GM21447 (cell line): Measurements from ENCODE around the gene R3HDM4.
A peak's percentile ranks its signal among the peaks of the same experiment; 100 is the strongest.

ENCODE experiments used
- ATAC-seq: cut with Tn5 transposase; IDR thresholded peaks from one replicate; pipeline ENCODE4 v1.9.1; 2021; ENCODE audit not compliant: unreplicated experiment

R3HDM4 gene

GRCh38 chr19:947707-948539 is 34.9 kb upstream of the R3HDM4 start:
- ATAC-seq, result peak; percentile 54

GRCh38 chr19:947090-947706 is 34.2 kb upstream of the R3HDM4 start:
- peak; percentile 12 for ATAC-seq

- ATAC-seq, result no peak
These were observed 32.6 kb upstream of the R3HDM4 start for GRCh38 chr19:945401-946252.

- ATAC-seq, result no peak
These were observed 31.7 kb upstream of the R3HDM4 start for GRCh38 chr19:944663-945241.

GRCh38 chr19:944171-944567 is 31.1 kb upstream of the R3HDM4 start:
- ATAC-seq, result no peak

- no peak for ATAC-seq
These were observed 30.6 kb upstream of the R3HDM4 start for GRCh38 chr19:943551-944170.

GRCh38 chr19:942133-942645 is 29.2 kb upstream of the R3HDM4 start:
- ATAC-seq, result no peak

GRCh38 chr19:941292-942132 is 28.5 kb upstream of the R3HDM4 start:
- no peak for ATAC-seq

- ATAC-seq, result no peak
These were observed 27.7 kb upstream of the R3HDM4 start for GRCh38 chr19:940591-941291.

- ATAC-seq, result no peak
These were observed 26.9 kb upstream of the R3HDM4 start for GRCh38 chr19:939922-940321.

GRCh38 chr19:939439-939838 is 26.4 kb upstream of the R3HDM4 start:
- no peak for ATAC-seq

GRCh38 chr19:938233-938923 is 25.4 kb upstream of the R3HDM4 start:
- ATAC-seq, result no peak

GRCh38 chr19:937259-937694 is 24.3 kb upstream of the R3HDM4 start:
- ATAC-seq, result no peak

GRCh38 chr19:936175-936546 is 23.1 kb upstream of the R3HDM4 start:
- no peak for ATAC-seq

- no peak for ATAC-seq
These were observed 22.0 kb upstream of the R3HDM4 start for GRCh38 chr19:934865-935479.

GRCh38 chr19:934197-934840 is 21.3 kb upstream of the R3HDM4 start:
- no peak for ATAC-seq

- no peak for ATAC-seq
These were observed 20.5 kb upstream of the R3HDM4 start for GRCh38 chr19:933553-933882.
